ENCODE data around the gene RPL26.
A peak's percentile ranks its signal among the peaks of the same experiment; 100 is the strongest.

Gene RPL26

GRCh38 chr17:8393470-8394231 lies 10.7 kb upstream of the RPL26 start:
- TF ChIP-seq ZFP3 (CRISPR knock-in tag; IDR thresholded peaks at IDR 0.05) (no peak), CSDC2 (CRISPR knock-in tag; IDR thresholded peaks at IDR 0.05) (no peak), TOX (CRISPR knock-in tag; IDR thresholded peaks at IDR 0.05; ENCODE audit: borderline replicate concordance) (no peak), BACH2 (CRISPR knock-in tag; IDR thresholded peaks at IDR 0.05; ENCODE audit: borderline replicate concordance) (no peak), PPARA (CRISPR knock-in tag; IDR thresholded peaks at IDR 0.05; ENCODE audit: borderline replicate concordance) (no peak), OSR1 (CRISPR knock-in tag; IDR thresholded peaks at IDR 0.05) (no peak), SNAI2 (CRISPR knock-in tag; IDR thresholded peaks at IDR 0.05) (no peak), ZNF8 (CRISPR knock-in tag; IDR thresholded peaks at IDR 0.05) (no peak), TSHZ2 (CRISPR knock-in tag; IDR thresholded peaks at IDR 0.05) (no peak), TCF4 (CRISPR knock-in tag; IDR thresholded peaks at IDR 0.05; ENCODE audit: borderline replicate concordance) (no peak), ESRRG (CRISPR knock-in tag; IDR thresholded peaks at IDR 0.05) (no peak), ZNF565 (CRISPR knock-in tag; conservative IDR thresholded peaks at IDR 0.05; ENCODE audit: low read depth) (no peak), ZNF70 (CRISPR knock-in tag; IDR thresholded peaks at IDR 0.05) (no peak), PATZ1 (CRISPR knock-in tag; IDR thresholded peaks at IDR 0.05; ENCODE audit: borderline replicate concordance) (no peak)
- ATAC-seq, result no peak

DNA sequence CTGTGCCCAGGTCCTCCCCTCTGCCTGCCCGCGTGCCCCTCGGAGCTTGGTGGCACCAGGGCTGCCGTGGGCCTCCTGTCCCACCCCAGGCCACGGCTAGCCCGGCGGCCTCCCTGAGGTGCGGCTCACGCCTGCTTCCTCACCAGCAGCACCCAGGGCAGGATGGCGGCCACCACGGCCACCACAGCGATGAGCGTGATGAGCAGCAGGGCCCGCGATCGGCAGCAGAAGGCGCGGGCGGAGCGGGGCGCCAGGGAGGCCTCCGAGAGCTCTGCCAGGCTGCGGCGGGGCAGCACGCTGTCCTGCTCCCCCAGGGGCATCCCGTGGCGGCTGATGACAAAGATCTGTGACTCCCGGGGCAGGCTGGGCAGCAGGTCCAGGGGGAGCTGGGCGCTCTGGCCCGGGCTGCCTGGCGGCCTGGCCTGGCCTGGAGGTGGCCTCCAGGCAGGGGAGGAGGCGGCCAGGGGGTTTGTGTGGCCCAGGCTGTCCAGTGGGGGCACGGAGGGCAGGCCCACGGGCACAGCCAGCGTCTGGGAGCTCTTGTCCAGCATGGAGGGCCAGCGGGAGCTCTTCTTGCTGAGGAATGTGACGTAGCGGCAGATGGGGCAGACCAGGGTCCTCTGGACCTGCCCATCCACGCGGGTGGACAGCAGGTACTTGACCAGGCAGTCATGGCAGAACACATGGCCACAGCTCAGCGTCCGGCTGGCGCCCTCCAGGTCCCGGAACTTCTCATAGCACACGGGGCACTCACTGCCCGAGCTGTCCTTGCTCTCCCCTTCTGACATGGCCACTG lies 9.9 kb upstream of the RPL26 start:
- peak; percentile 31 for ATAC-seq
- no peak for TF ChIP-seq OSR1 (CRISPR knock-in tag; IDR thresholded peaks at IDR 0.05)
- TF ChIP-seq CREB5 (CRISPR knock-in tag; IDR thresholded peaks at IDR 0.05; ENCODE audit: low read depth), result no peak

- ATAC-seq, result no peak; the same call in 2 of the 3 replicates
These were observed 9.3 kb upstream of the RPL26 start for GRCh38 chr17:8392274-8392673.

More at GRCh38 chr17:8392274-8392673, 9.3 kb upstream of the RPL26 start:
- TF ChIP-seq CSDC2 (CRISPR knock-in tag; IDR thresholded peaks at IDR 0.05), result no peak
- no peak for TF ChIP-seq TCF4 (CRISPR knock-in tag; IDR thresholded peaks at IDR 0.05; ENCODE audit: borderline replicate concordance)
- TF ChIP-seq, protein P1, sequence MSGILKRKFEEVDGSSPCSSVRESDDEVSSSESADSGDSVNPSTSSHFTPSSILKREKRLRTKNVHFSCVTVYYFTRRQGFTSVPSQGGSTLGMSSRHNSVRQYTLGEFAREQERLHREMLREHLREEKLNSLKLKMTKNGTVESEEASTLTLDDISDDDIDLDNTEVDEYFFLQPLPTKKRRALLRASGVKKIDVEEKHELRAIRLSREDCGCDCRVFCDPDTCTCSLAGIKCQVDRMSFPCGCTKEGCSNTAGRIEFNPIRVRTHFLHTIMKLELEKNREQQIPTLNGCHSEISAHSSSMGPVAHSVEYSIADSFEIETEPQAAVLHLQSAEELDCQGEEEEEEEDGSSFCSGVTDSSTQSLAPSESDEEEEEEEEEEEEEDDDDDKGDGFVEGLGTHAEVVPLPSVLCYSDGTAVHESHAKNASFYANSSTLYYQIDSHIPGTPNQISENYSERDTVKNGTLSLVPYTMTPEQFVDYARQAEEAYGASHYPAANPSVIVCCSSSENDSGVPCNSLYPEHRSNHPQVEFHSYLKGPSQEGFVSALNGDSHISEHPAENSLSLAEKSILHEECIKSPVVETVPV (CRISPR knock-in tag; IDR thresholded peaks at IDR 0.05), result no peak
- TF ChIP-seq SNAI2 (CRISPR knock-in tag; IDR thresholded peaks at IDR 0.05), result no peak
- TF ChIP-seq CREB5 (CRISPR knock-in tag; IDR thresholded peaks at IDR 0.05; ENCODE audit: low read depth), result no peak
- no peak for TF ChIP-seq TOX (CRISPR knock-in tag; IDR thresholded peaks at IDR 0.05; ENCODE audit: borderline replicate concordance)
- TF ChIP-seq ZC3H10 (CRISPR knock-in tag; IDR thresholded peaks at IDR 0.05), result no peak
- TF ChIP-seq POU6F1 (CRISPR knock-in tag; IDR thresholded peaks at IDR 0.05; ENCODE audit: borderline replicate concordance, low read depth), result no peak

Data from SK-N-SH treated with all-trans-retinoic acid at 6 μM for 48 hours (cell line).